IMR-90 (cell line): Measurements from ENCODE around the gene KCNJ2. TPM values are rescaled to one million over a fixed set of nuclear protein-coding genes. Genes with fewer than 3 reads are reported as not detected.

ENCODE experiments used
- ATAC-seq: fragments of 200-7000 bp; cut with Tn5 transposase; 2 replicates; pipeline ENCODE4 v1.9.1; 2020; ENCODE audit warnings: low read depth, mild to moderate bottlenecking, moderate library complexity
- BruUV-seq: library from RNA; stranded (reverse); fragments of 400-500 nt; replicated peaks from 2 replicates; lab custom pipeline; 2021; lab: Mats Ljungman, UMichigan
- CTCF ChIA-PET: fragments of 300-600 bp; formaldehyde crosslinking; extraction: SDS; loops from one replicate; lab custom pipeline; 2021; ENCODE audit warnings: antibody characterized with exemption; lab: Yijun Ruan, JAX
- POLR2A ChIA-PET: fragments of 300-600 bp; sonication (Branson Sonifier 250); formaldehyde crosslinking; loops from one replicate; lab custom pipeline; 2022; ENCODE audit warnings: antibody characterized with exemption; ENCODE audit not compliant: unreplicated experiment; lab: Charles Lee
- DNase-seq: peaks from one replicate; pipeline ENCODE4 v3.0.0; 2013
- H2AFZ ChIP-seq: replicated peaks from 2 replicates; pipeline ENCODE3; 2013; ENCODE audit warnings: low read length, mild to moderate bottlenecking; ENCODE audit not compliant: poor library complexity
- H2AK5ac ChIP-seq: 2 replicates; pipeline ENCODE4 v1.6.1; 2013; ENCODE audit warnings: low read depth, low read length, inconsistent platforms
- H2AK9ac ChIP-seq: replicated peaks from 2 replicates; pipeline ENCODE3; 2013; ENCODE audit warnings: mild to moderate bottlenecking, low read depth, low read length, moderate library complexity; ENCODE audit not compliant: poor library complexity
- H2BK120ac ChIP-seq: 2 replicates; pipeline ENCODE4 v1.6.1; 2013; ENCODE audit warnings: low read depth, low read length, inconsistent platforms
- H2BK15ac ChIP-seq: 3 replicates; pipeline ENCODE4 v1.6.1; 2013; ENCODE audit warnings: low read depth, low read length, inconsistent platforms
- H2BK20ac ChIP-seq: 2 replicates; pipeline ENCODE4 v1.6.1; 2013; ENCODE audit warnings: low read depth, mild to moderate bottlenecking, inconsistent platforms, low read length, moderate library complexity
- H2BK5ac ChIP-seq: 2 replicates; pipeline ENCODE4 v1.6.1; 2013; ENCODE audit warnings: mild to moderate bottlenecking, low read depth, low read length, inconsistent platforms; ENCODE audit not compliant: poor library complexity, severe bottlenecking
- H3K14ac ChIP-seq: replicated peaks from 2 replicates; pipeline ENCODE4 v1.6.1; 2013; ENCODE audit warnings: low read depth, low read length, inconsistent platforms
- H3K18ac ChIP-seq: 2 replicates; pipeline ENCODE4 v1.6.1; 2013; ENCODE audit warnings: low read depth, low read length, control low read depth
- H3K23ac ChIP-seq: 2 replicates; pipeline ENCODE4 v1.6.1; 2013; ENCODE audit warnings: low read depth, low read length, inconsistent platforms
- H3K27ac ChIP-seq: 2 replicates; pipeline ENCODE4 v1.5.1; 2013; ENCODE audit warnings: mild to moderate bottlenecking, control low read depth, low read length; ENCODE audit not compliant: insufficient read depth
- H3K27me3 ChIP-seq: 2 replicates; pipeline ENCODE4 v1.6.1; 2013; ENCODE audit warnings: low read length; ENCODE audit not compliant: control insufficient read depth, insufficient read depth
- H3K36me3 ChIP-seq: 2 replicates; pipeline ENCODE4 v1.6.1; 2013; ENCODE audit warnings: low read length, mixed read lengths; ENCODE audit not compliant: control insufficient read depth, insufficient read depth
- H3K4ac ChIP-seq: 2 replicates; pipeline ENCODE4 v1.6.1; 2013; ENCODE audit warnings: low read depth, low read length, inconsistent platforms
- H3K4me1 ChIP-seq: 2 replicates; pipeline ENCODE4 v1.6.1; 2013; ENCODE audit warnings: low read length, mixed read lengths; ENCODE audit not compliant: control insufficient read depth, insufficient read depth
- H3K4me2 ChIP-seq: 2 replicates; pipeline ENCODE4 v1.6.1; 2013; ENCODE audit warnings: low read depth, mild to moderate bottlenecking, control low read depth, low read length, moderate library complexity
- H3K4me3 ChIP-seq: 2 replicates; pipeline ENCODE4 v1.5.1; 2013; ENCODE audit warnings: low read depth, mild to moderate bottlenecking, control low read depth, low read length, moderate library complexity; ENCODE audit not compliant: insufficient read depth
- H3K56ac ChIP-seq: 2 replicates; pipeline ENCODE4 v1.6.1; 2013; ENCODE audit warnings: low read length, inconsistent platforms; ENCODE audit not compliant: insufficient read depth; ENCODE audit errors: extremely low read depth
- H3K79me1 ChIP-seq, 2 experiments: 2 replicates each; pipeline ENCODE4 v1.6.1; 2013; ENCODE audit warnings: low read length in 2 of 2, inconsistent platforms in 1 of 2, low read depth in 1 of 2
- H3K9ac ChIP-seq: 2 replicates; pipeline ENCODE4 v1.6.1; 2013; ENCODE audit warnings: low read depth, low read length, control low read depth
- H3K9me1 ChIP-seq: 2 replicates; pipeline ENCODE4 v1.6.1; 2013; ENCODE audit warnings: low read length, inconsistent platforms; ENCODE audit not compliant: insufficient read depth
- H3K9me3 ChIP-seq: 2 replicates; pipeline ENCODE4 v1.6.1; 2013; ENCODE audit warnings: low read length; ENCODE audit not compliant: control insufficient read depth, insufficient read depth
- H4K20me1 ChIP-seq: 2 replicates; pipeline ENCODE4 v1.6.1; 2013; ENCODE audit warnings: low read length, inconsistent platforms; ENCODE audit not compliant: insufficient read depth
- H4K5ac ChIP-seq: 2 replicates; pipeline ENCODE4 v1.6.1; 2013; ENCODE audit warnings: mild to moderate bottlenecking, low read depth, low read length, control low read depth
- H4K8ac ChIP-seq, 2 experiments: 2 replicates each; pipeline ENCODE4 v1.6.1; 2013; ENCODE audit warnings: low read depth in 2 of 2, low read length in 2 of 2, control low read depth in 1 of 2, inconsistent platforms in 1 of 2
- H4K91ac ChIP-seq: 2 replicates; pipeline ENCODE4 v1.6.1; 2013; ENCODE audit warnings: low read depth, low read length, inconsistent platforms; ENCODE audit not compliant: insufficient read depth
- BHLHE40 ChIP-seq: fragments of 150-350 bp; IDR thresholded peaks from 2 replicates; pipeline ENCODE4 v1.6.1; 2016; ENCODE audit warnings: mild to moderate bottlenecking, low read depth, low read length
- CEBPB ChIP-seq: IDR thresholded peaks from 2 replicates; pipeline ENCODE4 v1.6.1; 2012; ENCODE audit warnings: low read depth, low read length, improper control_type of control experiment
- CTCF ChIP-seq: conservative IDR thresholded peaks from 2 replicates; pipeline ENCODE4 v1.5.1; 2012; ENCODE audit warnings: mild to moderate bottlenecking, low read depth, low read length, improper control_type of control experiment
- ELK1 ChIP-seq: fragments of 150-350 bp; IDR thresholded peaks from 2 replicates; pipeline ENCODE4 v1.6.1; 2016; ENCODE audit warnings: low read depth, mild to moderate bottlenecking, low read length, moderate library complexity, borderline replicate concordance
- FOS ChIP-seq: fragments of 150-350 bp; IDR thresholded peaks from 2 replicates; pipeline ENCODE4 v1.6.1; 2016; ENCODE audit warnings: low read depth, low read length
- MAFK ChIP-seq: IDR thresholded peaks from 2 replicates; pipeline ENCODE4 v1.6.1; 2012; ENCODE audit warnings: low read depth, low read length, improper control_type of control experiment
- MAZ ChIP-seq: IDR thresholded peaks from 2 replicates; pipeline ENCODE4 v1.6.1; 2012; ENCODE audit warnings: low read depth, mild to moderate bottlenecking, low read length, improper control_type of control experiment, moderate library complexity, borderline replicate concordance
- MXI1 ChIP-seq: IDR thresholded peaks from 2 replicates; pipeline ENCODE4 v1.6.1; 2012; ENCODE audit warnings: low read depth, mild to moderate bottlenecking, low read length, moderate library complexity, borderline replicate concordance
- NFE2L2 ChIP-seq: fragments of 150-350 bp; IDR thresholded peaks from 2 replicates; pipeline ENCODE4 v1.6.1; 2016; ENCODE audit warnings: low read depth, mild to moderate bottlenecking, low read length
- RFX5 ChIP-seq: IDR thresholded peaks from 2 replicates; pipeline ENCODE4 v1.8.0; 2012; ENCODE audit warnings: low read depth, mild to moderate bottlenecking, low read length, moderate library complexity
- SMC3 ChIP-seq: fragments of 150-350 bp; IDR thresholded peaks from 2 replicates; pipeline ENCODE4 v1.6.1; 2016; ENCODE audit warnings: low read depth, mild to moderate bottlenecking, antibody characterized with exemption, low read length, moderate library complexity
- USF2 ChIP-seq: fragments of 150-350 bp; IDR thresholded peaks from 2 replicates; pipeline ENCODE4 v1.6.1; 2017; ENCODE audit warnings: mild to moderate bottlenecking, antibody characterized with exemption, low read length, low read depth
- WGBS, 2 experiments: methylation state at CpG; one replicate each; pipeline versions ENCODE4 v1.1.5 to v1.1.7; 2013; ENCODE audit warnings: missing lambda C conversion rate in 2 of 2; ENCODE audit not compliant: insufficient read length in 1 of 2; ENCODE audit errors: extremely low coverage in 2 of 2; 5-methylcytosine and 5-hydroxymethylcytosine counted together
- dilution Hi-C: fragments of 300-500 bp; cut with HindIII; formaldehyde crosslinking; loops from one replicate; pipeline ENCODE4 v1.14.3; 2018; ENCODE audit warnings: low sequenced_read_pairs; ENCODE audit not compliant: unreplicated experiment
- in situ Hi-C: fragments of 300-500 bp; cut with MboI; formaldehyde crosslinking; loops from 3 replicates; pipeline ENCODE4 v1.14.3; 2019; ENCODE audit warnings: low sequenced_read_pairs, inconsistent platforms, mixed read lengths
- intact Hi-C: fragments of 100-400 bp; cut with micrococcal nuclease; formaldehyde crosslinking; loops from 2 replicates; pipeline ENCODE4 v1.10.0; 2022
- polyA plus RNA-seq, 3 experiments: library from polyadenylated mRNA; depleted of rRNA; stranded (reverse); fragments of >200 nt; gene quantifications; 2 replicates each; pipeline ENCODE4 v1.2.3, GENCODE V29; 2012; ENCODE audit warnings: low replicate concordance in 1 of 3
- total RNA-seq: library from RNA; depleted of rRNA; stranded (reverse); fragments of >200 nt; gene quantifications from 2 replicates; pipeline ENCODE4 v1.2.3, GENCODE V29; 2012

The KCNJ2 gene
- total and polyA plus RNA-seq, 2 of the 4 experiments (the other 2 are of a cell fraction): 0.55 to 8.6 TPM

- in situ Hi-C loops: no loop called here
- Histone ChIP-seq H2AFZ (no peak overlapping the region), H2BK120ac (no peak overlapping the region), H3K36me3 (no peaks in the 10 kb centered on the region), H3K23ac (no peak overlapping the region), H3K4ac (no peak overlapping the region), H3K56ac (no peak overlapping the region), H3K18ac (no peak overlapping the region), H4K5ac (no peak overlapping the region), H2BK15ac (no peak overlapping the region), H3K4me3 (no peak overlapping the region), H2AK5ac (no peak overlapping the region), H3K9me3 (no peaks in the 10 kb centered on the region; the same call in 1 of the 2 replicates), H4K91ac (no peak overlapping the region), H3K27ac (no peak overlapping the region), H2AK9ac (no peak overlapping the region), H3K27me3 (no peaks in the 10 kb centered on the region; the same call in 1 of the 2 replicates), H4K8ac (no peak overlapping the region), H4K20me1 (no peaks in the 10 kb centered on the region), H3K4me1 (no peaks in the 10 kb centered on the region), H3K79me1 (no peaks in the 10 kb centered on the region), H2BK5ac (no peak overlapping the region), H2BK20ac (no peak overlapping the region), H3K9me1 (no peaks in the 10 kb centered on the region), H3K14ac (no peak overlapping the region), H3K9ac (no peak overlapping the region), H3K4me2 (no peak overlapping the region)
- DNase-seq (no peak), ATAC-seq (no peak)
- BruUV-seq: no TSS peak
- no peak for TF ChIP-seq CEBPB
- TF ChIP-seq MAZ: no peak
- no peak for TF ChIP-seq MXI1
- no peak for TF ChIP-seq SMC3
- TF ChIP-seq MAFK: no peak
- no peak for TF ChIP-seq ELK1
- TF ChIP-seq FOS: no peak
- TF ChIP-seq BHLHE40: no peak
- TF ChIP-seq RFX5: no peak
- no peak for TF ChIP-seq CTCF
- TF ChIP-seq USF2: no peak
- no peak for TF ChIP-seq NFE2L2
- WGBS, 2 experiments: 58% methylated on average over 2 of the region's 6 CpGs; no CpG with 5 or more reads in 1 of the 2 experiments
- dilution Hi-C loops: no loop called here
- ChIA-PET POLR2A (no interaction called here), CTCF (interaction anchor here (1.0 to 1.1 kb wide), 2 partner anchors 14 to 17 kb away, joined by 3 read pairs; no protein-coding TSS in a partner anchor)
- intact Hi-C loops: no loop called here
Measured at GRCh38 chr17:70208825-70209555, 39.7 kb downstream of the KCNJ2 start.
